ENCODE measurements around the gene MAST4. TPM values are rescaled to one million over a fixed set of nuclear protein-coding genes. Genes with fewer than 3 reads are reported as not detected.

The MAST4 gene
- total and polyA plus RNA-seq, 2 of the 4 experiments (the other 2 are of a cell fraction) = 4.8 to 6.8 TPM

DNA sequence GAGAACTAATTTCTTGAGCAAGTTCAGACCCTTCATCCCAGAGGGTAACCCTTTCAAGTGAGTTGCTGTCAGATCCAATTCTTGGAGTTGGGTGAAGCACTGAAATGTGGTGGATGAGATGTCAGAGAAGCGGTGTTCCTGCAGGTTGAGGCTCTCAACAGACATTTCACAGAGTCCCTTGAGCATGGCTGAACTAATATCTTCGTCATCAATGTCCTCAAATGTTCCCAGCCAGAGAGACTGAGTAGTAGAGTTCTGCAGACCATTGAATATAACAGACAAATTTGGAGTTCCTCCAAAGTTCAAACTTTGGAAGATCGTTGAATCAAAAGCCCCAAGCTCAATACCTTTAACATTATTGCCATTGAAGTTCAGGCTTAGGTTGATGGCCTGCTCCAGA lies 587.7 kb downstream of the MAST4 start:
- dilution Hi-C loops (cut with HindIII; ENCODE audit: low sequenced_read_pairs, unreplicated experiment) = no loop called here
- H3K9me3 ChIP-seq (ENCODE audit: control insufficient read depth, insufficient read depth, low read length) = no peaks in the 10 kb centered on the region

More for the DNA sequence above, 587.7 kb downstream of the MAST4 start:
- Histone ChIP-seq H4K8ac (ENCODE audit: low read depth in 2 of 2, low read length in 2 of 2) (no peak overlapping the region), H2AK5ac (ENCODE audit: low read depth, low read length) (no peak overlapping the region), H3K14ac (replicated peaks; ENCODE audit: low read depth, low read length) (no peak overlapping the region), H3K18ac (ENCODE audit: low read depth, low read length) (no peak overlapping the region), H3K9me1 (ENCODE audit: insufficient read depth, low read length) (no peaks in the 10 kb centered on the region), H3K36me3 (ENCODE audit: control insufficient read depth, insufficient read depth, low read length) (no peaks in the 10 kb centered on the region), H3K4me3 (ENCODE audit: insufficient read depth, low read depth, low read length) (no peak overlapping the region), H3K56ac (ENCODE audit: extremely low read depth, insufficient read depth, low read length) (no peak overlapping the region), H3K9ac (ENCODE audit: low read depth, low read length) (no peak overlapping the region), H2BK20ac (ENCODE audit: low read depth, low read length) (no peak overlapping the region), H2AK9ac (replicated peaks; ENCODE audit: low read depth, low read length, poor library complexity) (no peak overlapping the region), H3K4me2 (ENCODE audit: low read depth, low read length) (no peak overlapping the region), H4K91ac (ENCODE audit: insufficient read depth, low read depth, low read length) (no peak overlapping the region), H2BK5ac (ENCODE audit: low read depth, low read length, poor library complexity, severe bottlenecking) (no peak overlapping the region), H3K23ac (ENCODE audit: low read depth, low read length) (no peak overlapping the region), H3K27ac (ENCODE audit: insufficient read depth, low read length) (no peak overlapping the region), H2AFZ (replicated peaks; ENCODE audit: low read length, poor library complexity) (no peak overlapping the region), H2BK15ac (ENCODE audit: low read depth, low read length) (no peak overlapping the region), H3K79me1 (ENCODE audit: low read depth in 1 of 2, low read length in 2 of 2) (no peaks in the 10 kb centered on the region), H3K4me1 (ENCODE audit: control insufficient read depth, insufficient read depth, low read length) (no peaks in the 10 kb centered on the region), H4K5ac (ENCODE audit: low read depth, low read length) (no peak overlapping the region), H4K20me1 (ENCODE audit: insufficient read depth, low read length) (no peaks in the 10 kb centered on the region), H3K27me3 (ENCODE audit: control insufficient read depth, insufficient read depth, low read length) (no peaks in the 10 kb centered on the region), H3K4ac (ENCODE audit: low read depth, low read length) (no peak overlapping the region), H2BK120ac (ENCODE audit: low read depth, low read length) (no peak overlapping the region)
- 100% methylated on average over 1 of the region's 3 CpGs; no CpG with 5 or more reads in 1 of the 2 experiments for WGBS, 2 experiments (ENCODE audit: extremely low coverage in 2 of 2, insufficient read length in 1 of 2)
- in situ Hi-C loops (cut with MboI; ENCODE audit: low sequenced_read_pairs) (no loop called here), intact Hi-C loops (cut with micrococcal nuclease) (no loop called here)
- ChIA-PET POLR2A (ENCODE audit: unreplicated experiment) (no interaction called here), CTCF (no interaction called here)
- no peak for ATAC-seq (ENCODE audit: low read depth)
- TF ChIP-seq RCOR1 (IDR thresholded peaks at IDR 0.05; ENCODE audit: insufficient replicate concordance, low read length) = no peak
- TF ChIP-seq, protein P1, sequence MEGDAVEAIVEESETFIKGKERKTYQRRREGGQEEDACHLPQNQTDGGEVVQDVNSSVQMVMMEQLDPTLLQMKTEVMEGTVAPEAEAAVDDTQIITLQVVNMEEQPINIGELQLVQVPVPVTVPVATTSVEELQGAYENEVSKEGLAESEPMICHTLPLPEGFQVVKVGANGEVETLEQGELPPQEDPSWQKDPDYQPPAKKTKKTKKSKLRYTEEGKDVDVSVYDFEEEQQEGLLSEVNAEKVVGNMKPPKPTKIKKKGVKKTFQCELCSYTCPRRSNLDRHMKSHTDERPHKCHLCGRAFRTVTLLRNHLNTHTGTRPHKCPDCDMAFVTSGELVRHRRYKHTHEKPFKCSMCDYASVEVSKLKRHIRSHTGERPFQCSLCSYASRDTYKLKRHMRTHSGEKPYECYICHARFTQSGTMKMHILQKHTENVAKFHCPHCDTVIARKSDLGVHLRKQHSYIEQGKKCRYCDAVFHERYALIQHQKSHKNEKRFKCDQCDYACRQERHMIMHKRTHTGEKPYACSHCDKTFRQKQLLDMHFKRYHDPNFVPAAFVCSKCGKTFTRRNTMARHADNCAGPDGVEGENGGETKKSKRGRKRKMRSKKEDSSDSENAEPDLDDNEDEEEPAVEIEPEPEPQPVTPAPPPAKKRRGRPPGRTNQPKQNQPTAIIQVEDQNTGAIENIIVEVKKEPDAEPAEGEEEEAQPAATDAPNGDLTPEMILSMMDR (conservative IDR thresholded peaks at IDR 0.05; ENCODE audit: low read depth, low read length) = no peak
- TF ChIP-seq, protein P2, sequence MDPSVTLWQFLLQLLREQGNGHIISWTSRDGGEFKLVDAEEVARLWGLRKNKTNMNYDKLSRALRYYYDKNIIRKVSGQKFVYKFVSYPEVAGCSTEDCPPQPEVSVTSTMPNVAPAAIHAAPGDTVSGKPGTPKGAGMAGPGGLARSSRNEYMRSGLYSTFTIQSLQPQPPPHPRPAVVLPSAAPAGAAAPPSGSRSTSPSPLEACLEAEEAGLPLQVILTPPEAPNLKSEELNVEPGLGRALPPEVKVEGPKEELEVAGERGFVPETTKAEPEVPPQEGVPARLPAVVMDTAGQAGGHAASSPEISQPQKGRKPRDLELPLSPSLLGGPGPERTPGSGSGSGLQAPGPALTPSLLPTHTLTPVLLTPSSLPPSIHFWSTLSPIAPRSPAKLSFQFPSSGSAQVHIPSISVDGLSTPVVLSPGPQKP (IDR thresholded peaks at IDR 0.05; ENCODE audit: borderline replicate concordance, low read depth, low read length) = no peak
- TF ChIP-seq POLR2A (IDR thresholded peaks at IDR 0.05; ENCODE audit: low read depth, low read length) = no peak
- no TSS peak for BruUV-seq (replicated peaks)
- no peak for DNase-seq

Data from IMR-90 (cell line).